Panc1 (cell line): Measurements from ENCODE around the gene C2orf76. TPM values are rescaled to one million over a fixed set of nuclear protein-coding genes. Genes with fewer than 3 reads are reported as not detected.

Experiments used
- ATAC-seq: fragments of 200-7000 bp; cut with Tn5 transposase; 2 replicates; pipeline ENCODE4 v1.9.1; 2020; ENCODE audit warnings: mild to moderate bottlenecking, moderate library complexity
- BruUV-seq: library from RNA; stranded (reverse); fragments of 400-500 nt; replicated peaks from 2 replicates; lab custom pipeline; 2021; lab: Mats Ljungman, UMichigan
- CTCF ChIA-PET: fragments of 300-600 bp; sonication (Branson Sonifier 250); formaldehyde crosslinking; loops from one replicate; lab custom pipeline; 2022; ENCODE audit warnings: antibody characterized with exemption; lab: Charles Lee
- POLR2A ChIA-PET: fragments of 300-600 bp; sonication (Branson Sonifier 250); formaldehyde crosslinking; loops from one replicate; lab custom pipeline; 2022; ENCODE audit warnings: antibody characterized with exemption; lab: Charles Lee
- DNase-seq: peaks from one replicate; pipeline ENCODE4 v3.0.0-alpha.2; 2010; ENCODE audit warnings: low read depth, low spot score
- H3K27ac ChIP-seq: 2 replicates; pipeline ENCODE4 v1.5.1; 2011; ENCODE audit warnings: mild to moderate bottlenecking, low read length, inconsistent platforms
- H3K27me3 ChIP-seq: fragments of 200-500 bp; sonication (Bioruptor generic); 2 replicates; pipeline ENCODE4 v1.6.0; 2014; ENCODE audit warnings: low read length, inconsistent platforms; ENCODE audit not compliant: control insufficient read depth, insufficient read depth
- H3K36me3 ChIP-seq: fragments of 200-500 bp; sonication (Bioruptor generic); 2 replicates; pipeline ENCODE4 v1.5.1; 2014; ENCODE audit warnings: inconsistent platforms, mild to moderate bottlenecking, low read length, moderate library complexity; ENCODE audit not compliant: control insufficient read depth, insufficient read depth
- H3K4me1 ChIP-seq: 2 replicates; pipeline ENCODE4 v1.5.1; 2011; ENCODE audit warnings: inconsistent platforms, mild to moderate bottlenecking, low read length, moderate library complexity; ENCODE audit not compliant: control insufficient read depth, insufficient read depth
- H3K4me3 ChIP-seq, 2 experiments: 2 replicates each; pipeline ENCODE4 v1.5.1; 2011 to 2012; ENCODE audit warnings: low read depth in 2 of 2, low read length in 2 of 2, mild to moderate bottlenecking in 2 of 2, inconsistent platforms in 1 of 2, moderate library complexity in 1 of 2
- H3K9me3 ChIP-seq: fragments of 200-500 bp; sonication (Bioruptor generic); 2 replicates; pipeline ENCODE4 v1.5.1; 2014; ENCODE audit warnings: low read depth, mild to moderate bottlenecking, inconsistent platforms, low read length, moderate library complexity; ENCODE audit not compliant: control insufficient read depth, insufficient read depth
- CTCF ChIP-seq: fragments of 450-650 bp; IDR thresholded peaks from 2 replicates; pipeline ENCODE4 v1.5.1; 2017; ENCODE audit warnings: mild to moderate bottlenecking
- POLR2AphosphoS5 ChIP-seq: IDR thresholded peaks from 2 replicates; pipeline ENCODE4 v1.6.1; 2012; ENCODE audit warnings: mild to moderate bottlenecking, low read depth, low read length, moderate library complexity
- REST ChIP-seq, 2 experiments: IDR thresholded peaks; 2 replicates each; pipeline ENCODE4 v1.6.1; 2011 to 2012; ENCODE audit warnings: low read depth in 2 of 2, control low read depth in 1 of 2, low read length in 1 of 2, mild to moderate bottlenecking in 1 of 2, moderate library complexity in 1 of 2; ENCODE audit not compliant: insufficient read depth in 1 of 2
- SIN3A ChIP-seq: IDR thresholded peaks from 2 replicates; pipeline ENCODE4 v1.6.1; 2012; ENCODE audit warnings: low read depth, mild to moderate bottlenecking, low read length, moderate library complexity, borderline replicate concordance; ENCODE audit not compliant: insufficient read depth
- TCF7L2 ChIP-seq: IDR thresholded peaks from 2 replicates; pipeline ENCODE4 v1.6.1; 2011; ENCODE audit warnings: mild to moderate bottlenecking, low read depth, low read length, inconsistent platforms
- in situ Hi-C: cut with HindIII; loops from 2 replicates; pipeline ENCODE4 v1.10.0; 2016; ENCODE audit warnings: low sequenced_read_pairs, low pct_unique_long_range_greater_than_20kb
- intact Hi-C: fragments of 100-400 bp; cut with micrococcal nuclease; formaldehyde crosslinking; loops from one replicate; pipeline ENCODE4 v1.10.0; 2022; ENCODE audit not compliant: unreplicated experiment
- total RNA-seq: library from RNA; stranded (reverse); gene quantifications from one replicate; pipeline ENCODE4 v1.2.1, GENCODE V29; 2021; ENCODE audit not compliant: unreplicated experiment

Gene C2orf76
- total RNA-seq, 1 experiment from 2014 or later: 22.7 TPM

- intact Hi-C loops: no loop called here
Measured at GRCh38 chr2:119305497-119306195, 61.0 kb downstream of the C2orf76 start.

GRCh38 chr2:119304847-119305246 is 61.8 kb downstream of the C2orf76 start:
- Histone ChIP-seq H3K4me3 (no peak overlapping the region), H3K27me3 (no peaks in the 10 kb centered on the region), H3K4me1 (no peaks in the 10 kb centered on the region), H3K27ac (no peak overlapping the region), H3K9me3 (no peaks in the 10 kb centered on the region), H3K36me3 (no peaks in the 10 kb centered on the region)
- intact Hi-C loops (no loop called here), in situ Hi-C loops (no loop called here)
- POLR2A ChIA-PET: no interaction called here
- DNase-seq (no peak), ATAC-seq (no peak)
- BruUV-seq: no TSS peak
- CTCF ChIA-PET: no interaction called here
- TF ChIP-seq TCF7L2 (no peak), SIN3A (no peak), POLR2AphosphoS5 (no peak), CTCF (no peak), REST (IDR thresholded peaks at IDR 0.05; ENCODE audit: insufficient read depth in 1 of 2, low read depth in 2 of 2, low read length in 1 of 2) (no peak)

More at GRCh38 chr2:119305497-119306195, 61.0 kb downstream of the C2orf76 start:
- POLR2A ChIA-PET: no interaction called here
- H3K27ac ChIP-seq: no peak overlapping the region
- no peaks in the 10 kb centered on the region for H3K36me3 ChIP-seq
- ATAC-seq (no peak), DNase-seq (no peak)
- CTCF ChIA-PET: interaction anchor here (0.7 kb wide), 2 partner anchors 74 to 93 kb away, joined by 4 to 17 read pairs; no protein-coding TSS in a partner anchor
- no peaks in the 10 kb centered on the region for H3K4me1 ChIP-seq
- TF ChIP-seq CTCF (no peak), SIN3A (no peak), POLR2AphosphoS5 (no peak), REST (IDR thresholded peaks at IDR 0.05; ENCODE audit: insufficient read depth in 1 of 2, low read depth in 2 of 2, low read length in 1 of 2) (no peak), TCF7L2 (no peak)
- BruUV-seq: no TSS peak
- H3K4me3 ChIP-seq: no peak overlapping the region
- in situ Hi-C loops: no loop called here
- no peaks in the 10 kb centered on the region for H3K9me3 ChIP-seq
- H3K27me3 ChIP-seq: no peaks in the 10 kb centered on the region
